ENCODE data around the gene RPP25L. TPM values are rescaled to one million over a fixed set of nuclear protein-coding genes. Genes with fewer than 3 reads are reported as not detected.

RPP25L gene
- total and polyA plus RNA-seq, 2 donors (not counting 1 experiment from before 2014, with no cell fraction given), result 13.5 to 34.3 TPM

GRCh38 chr9:34564617-34565016, 47.3 kb downstream of the RPP25L start:
- H3K4me2 ChIP-seq (ENCODE audit: extremely low read depth, insufficient read depth, low read length), result no peak overlapping the region
- TF ChIP-seq EZH2 (IDR thresholded peaks at IDR 0.05; ENCODE audit: low read length, missing control alignments) (no peak), CTCF (conservative IDR thresholded peaks at IDR 0.05 in 1 of 2, IDR thresholded peaks at IDR 0.05 in 1 of 2; ENCODE audit: low read depth in 1 of 2, low read length in 2 of 2) (no peak)
- H2AFZ ChIP-seq (ENCODE audit: low read length), result no peak overlapping the region
- no peak overlapping the region for H3K9ac ChIP-seq (ENCODE audit: insufficient read depth, low read length)
- H3K27ac ChIP-seq (ENCODE audit: insufficient read depth, low read length), result no peak overlapping the region
- H3K9me3 ChIP-seq (ENCODE audit: control insufficient read depth, insufficient read depth, low read depth, low read length), result no peaks in the 10 kb centered on the region
- H3K4me3 ChIP-seq (replicated peaks in 1 of 4; ENCODE audit: control extremely low read depth in 1 of 4, insufficient read depth in 1 of 4, low read depth in 3 of 4, low read length in 4 of 4), result no peak overlapping the region
- no peaks in the 10 kb centered on the region for H3K36me3 ChIP-seq (ENCODE audit: control insufficient read depth, insufficient read depth, low read length)
- no peaks in the 10 kb centered on the region for H4K20me1 ChIP-seq (ENCODE audit: control insufficient read depth, extremely low read depth, insufficient read depth, low read length)
- H3K27me3 ChIP-seq (ENCODE audit: control insufficient read depth, insufficient read depth, low read length), result peaks cover 5% of the 10 kb centered on the region
- no peak for DNase-seq (ENCODE audit: low read depth in 2 of 2)
- H3K79me2 ChIP-seq (ENCODE audit: control insufficient read depth, insufficient read depth, low read length), result no peaks in the 10 kb centered on the region
- peaks cover 2% of the 10 kb centered on the region for H3K4me1 ChIP-seq (ENCODE audit: control insufficient read depth, extremely low read depth, insufficient read depth, low read length)

- no peak for TF ChIP-seq EZH2 (IDR thresholded peaks at IDR 0.05; ENCODE audit: low read length, missing control alignments)
- TF ChIP-seq CTCF (conservative IDR thresholded peaks at IDR 0.05 in 1 of 2, IDR thresholded peaks at IDR 0.05 in 1 of 2; ENCODE audit: low read depth in 1 of 2, low read length in 2 of 2), result no peak
- Histone ChIP-seq H3K4me3 (replicated peaks in 1 of 4; ENCODE audit: control extremely low read depth in 1 of 4, insufficient read depth in 1 of 4, low read depth in 3 of 4, low read length in 4 of 4) (no peak overlapping the region), H4K20me1 (ENCODE audit: control insufficient read depth, extremely low read depth, insufficient read depth, low read length) (no peaks in the 10 kb centered on the region), H3K79me2 (ENCODE audit: control insufficient read depth, insufficient read depth, low read length) (no peaks in the 10 kb centered on the region), H3K27ac (ENCODE audit: insufficient read depth, low read length) (no peak overlapping the region), H3K9ac (ENCODE audit: insufficient read depth, low read length) (no peak overlapping the region), H3K36me3 (ENCODE audit: control insufficient read depth, insufficient read depth, low read length) (no peaks in the 10 kb centered on the region), H3K4me1 (ENCODE audit: control insufficient read depth, extremely low read depth, insufficient read depth, low read length) (peaks cover 2% of the 10 kb centered on the region), H3K27me3 (ENCODE audit: control insufficient read depth, insufficient read depth, low read length) (no peaks in the 10 kb centered on the region), H3K4me2 (ENCODE audit: extremely low read depth, insufficient read depth, low read length) (no peak overlapping the region), H2AFZ (ENCODE audit: low read length) (no peak overlapping the region), H3K9me3 (ENCODE audit: control insufficient read depth, insufficient read depth, low read depth, low read length) (no peaks in the 10 kb centered on the region)
- no peak for DNase-seq (ENCODE audit: low read depth in 2 of 2)
These were observed 48.6 kb downstream of the RPP25L start for GRCh38 chr9:34563262-34563661.

GRCh38 chr9:34562135-34562745, 49.7 kb downstream of the RPP25L start:
- H3K79me2 ChIP-seq (ENCODE audit: control insufficient read depth, insufficient read depth, low read length), result no peaks in the 10 kb centered on the region
- H3K27ac ChIP-seq (ENCODE audit: insufficient read depth, low read length), result no peak overlapping the region
- H3K4me1 ChIP-seq (ENCODE audit: control insufficient read depth, extremely low read depth, insufficient read depth, low read length), result peaks cover 2% of the 10 kb centered on the region
- no peaks in the 10 kb centered on the region for H3K9me3 ChIP-seq (ENCODE audit: control insufficient read depth, insufficient read depth, low read depth, low read length)
- no peak overlapping the region for H3K9ac ChIP-seq (ENCODE audit: insufficient read depth, low read length)
- H2AFZ ChIP-seq (ENCODE audit: low read length), result no peak overlapping the region
- DNase-seq (ENCODE audit: low read depth in 2 of 2), result no peak
- H3K4me3 ChIP-seq (replicated peaks in 1 of 4; ENCODE audit: control extremely low read depth in 1 of 4, insufficient read depth in 1 of 4, low read depth in 3 of 4, low read length in 4 of 4), result no peak overlapping the region
- peak; percentile 49 to 65 for TF ChIP-seq CTCF (conservative IDR thresholded peaks at IDR 0.05 in 1 of 2, IDR thresholded peaks at IDR 0.05 in 1 of 2; ENCODE audit: low read depth in 1 of 2, low read length in 2 of 2)
- TF ChIP-seq EZH2 (IDR thresholded peaks at IDR 0.05; ENCODE audit: low read length, missing control alignments), result no peak
- H4K20me1 ChIP-seq (ENCODE audit: control insufficient read depth, extremely low read depth, insufficient read depth, low read length), result no peaks in the 10 kb centered on the region
- H3K27me3 ChIP-seq (ENCODE audit: control insufficient read depth, insufficient read depth, low read length), result no peaks in the 10 kb centered on the region
- no peaks in the 10 kb centered on the region for H3K36me3 ChIP-seq (ENCODE audit: control insufficient read depth, insufficient read depth, low read length)
- H3K4me2 ChIP-seq (ENCODE audit: extremely low read depth, insufficient read depth, low read length), result no peak overlapping the region

Measured in fibroblast of lung (primary cell).